ENCODE measurements around the gene ALOX5AP. TPM values are rescaled to one million over a fixed set of nuclear protein-coding genes. Genes with fewer than 3 reads are reported as not detected.

ALOX5AP gene
- total RNA-seq, 1 experiment from 2014 or later, result not detected

DNA sequence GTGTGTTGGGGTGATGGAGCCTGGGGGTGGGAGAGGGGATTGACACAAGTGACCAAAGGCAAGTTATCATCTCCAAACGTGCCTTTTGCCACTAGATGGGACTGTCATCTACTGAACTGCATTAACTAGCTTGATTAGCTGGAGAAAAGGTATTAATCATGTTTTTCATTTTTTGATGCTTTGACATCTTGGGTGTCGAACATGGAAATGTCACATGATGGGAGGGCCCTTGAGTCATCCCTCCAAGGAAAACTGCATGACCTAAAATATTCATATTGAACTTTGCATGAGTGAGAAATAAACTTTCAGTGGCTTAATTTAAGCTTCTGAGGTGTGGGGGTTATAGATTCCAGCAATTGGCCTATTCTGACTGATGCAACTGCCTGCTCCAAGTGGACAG, 73.3 kb downstream of the ALOX5AP start:
- in situ Hi-C loops (cut with HindIII; ENCODE audit: low sequenced_read_pairs), result loop anchor here (5.0 kb wide), 1 partner anchor 36 kb away; no protein-coding TSS in a partner anchor
- no peak for DNase-seq (ENCODE audit: low spot score)

DNA sequence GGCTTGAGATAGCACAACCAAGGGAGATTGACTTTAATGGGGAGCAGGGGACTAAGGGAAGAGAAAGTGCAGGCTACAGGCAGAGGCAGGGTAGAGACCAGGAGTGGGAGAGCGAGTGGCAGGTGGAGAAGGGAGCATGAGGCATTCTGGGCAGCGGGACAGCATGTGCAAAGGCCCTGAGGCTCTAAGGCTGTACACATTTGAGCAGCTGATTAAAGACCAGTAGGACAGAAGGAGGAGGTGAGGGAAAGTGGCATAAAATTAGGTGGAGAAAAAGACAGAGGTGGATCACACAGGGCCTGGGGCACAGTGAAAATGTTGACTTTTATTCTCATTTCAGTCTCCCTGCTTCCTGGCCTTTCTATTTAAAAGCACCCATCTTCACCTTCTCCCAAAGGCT, 74.4 kb downstream of the ALOX5AP start:
- no peak for DNase-seq (ENCODE audit: low spot score)
- in situ Hi-C loops (cut with HindIII; ENCODE audit: low sequenced_read_pairs), result loop anchor here (5.0 kb wide), 1 partner anchor 37 kb away; no protein-coding TSS in a partner anchor

DNA sequence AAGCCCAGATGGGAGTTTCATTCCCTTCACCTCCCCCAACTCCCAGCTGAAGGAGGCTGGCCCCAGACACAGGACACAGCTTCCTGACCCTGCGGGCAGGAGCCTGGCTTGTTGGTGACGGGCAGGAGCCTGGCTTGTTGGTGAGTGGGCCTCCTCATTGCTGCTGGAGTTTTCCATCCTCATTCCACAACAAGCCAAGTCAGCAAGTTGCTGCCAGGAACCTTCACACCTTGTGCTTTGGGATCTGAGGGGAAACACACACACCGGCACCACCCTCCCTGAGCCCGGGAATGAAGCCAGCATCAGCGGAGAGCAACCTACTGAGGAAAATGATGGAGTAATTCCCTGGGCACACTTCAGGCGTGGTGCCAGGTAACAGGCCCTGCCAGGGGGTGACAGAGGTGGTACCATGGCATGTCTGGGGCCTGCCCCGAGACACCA, 74.9 kb downstream of the ALOX5AP start:
- DNase-seq (ENCODE audit: low spot score), result peak; percentile 68
- in situ Hi-C loops (cut with HindIII; ENCODE audit: low sequenced_read_pairs), result no loop called here

DNA sequence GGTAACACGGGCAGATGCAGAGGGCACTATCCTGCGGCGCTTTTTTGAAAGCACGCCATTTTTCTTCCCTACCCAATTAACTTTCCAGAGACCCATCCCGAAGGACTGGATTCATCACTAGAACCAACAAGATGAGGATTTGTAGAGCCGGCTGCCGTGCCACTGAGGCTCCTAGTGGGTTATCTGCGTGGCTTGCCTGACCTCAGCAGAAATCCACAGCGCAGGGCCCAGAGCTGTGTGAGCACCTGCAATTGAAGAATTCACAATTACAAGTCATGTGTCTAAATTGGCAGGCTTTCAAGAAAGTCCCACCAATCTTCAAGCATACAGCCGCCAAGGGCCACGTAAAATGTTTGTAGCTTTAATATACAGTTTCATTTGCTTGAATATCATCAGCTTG, 75.5 kb downstream of the ALOX5AP start:
- DNase-seq (ENCODE audit: low spot score), result peak; percentile 46
- in situ Hi-C loops (cut with HindIII; ENCODE audit: low sequenced_read_pairs), result no loop called here

Other genes starting within 250 kb of the ALOX5AP start
- 17.5 and 29.2 TPM in 2 replicates for gene USPL1, start 117.6 kb upstream of the ALOX5AP start, total RNA-seq (2014; rRNA removed; shearing (Covaris generic))
- gene MEDAG, start 170.7 kb downstream of the ALOX5AP start, total RNA-seq (2014; rRNA removed; shearing (Covaris generic)), result not detected in 2 replicates
- not detected in 2 replicates for gene TEX26, start 197.1 kb downstream of the ALOX5AP start, total RNA-seq (2014; rRNA removed; shearing (Covaris generic))